NCI-H1105 (cell line): ENCODE data around the gene ALDOC.
A peak's percentile ranks its signal among the peaks of the same experiment; 100 is the strongest.
"Not testable (repeated sequence)": the region's sequence is repeated elsewhere in the genome, so short reads cannot be mapped to it uniquely, and the experiment has no call there.

ENCODE experiments used
- DNase-seq: peaks from one replicate; lab custom pipeline; 2025; lab: John Stamatoyannopoulos, UW

The ALDOC gene

GRCh38 chr17:28576758-28577465 lies at the start of gene ALDOC:
ALDOC (minus strand) TSS chr17:28576895; CDS start chr17:28575532, 1,363 bp downstream.
- DNase-seq, result peak; percentile 92

- DNase-seq, result no peak
These were observed 47.5 kb upstream of the ALDOC start for GRCh38 chr17:28624148-28624547.

GRCh38 chr17:28623696-28624095 lies 47.0 kb upstream of the ALDOC start:
- DNase-seq, result no peak

GRCh38 chr17:28622186-28622585 lies 45.5 kb upstream of the ALDOC start:
- no peak for DNase-seq

DNA sequence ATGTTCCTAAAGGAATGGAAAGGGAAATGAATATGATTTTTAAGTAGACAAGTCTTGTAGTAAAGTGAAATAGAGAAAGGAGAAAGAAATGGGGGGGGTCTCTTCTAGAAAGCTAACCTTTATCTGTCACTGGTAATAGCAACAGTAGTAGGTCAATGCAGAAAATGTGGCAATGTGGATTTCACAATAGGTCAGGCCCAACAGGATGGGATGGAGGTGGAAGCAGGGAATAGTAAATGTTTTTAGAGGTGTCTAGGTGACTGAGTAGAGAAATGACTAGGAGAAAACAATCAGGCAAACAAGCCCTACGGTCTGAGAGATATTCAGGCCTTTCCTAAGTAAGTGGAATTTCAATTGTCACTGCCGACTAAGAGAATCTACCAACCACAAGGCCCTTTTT lies 43.3 kb upstream of the ALDOC start:
- no peak for DNase-seq

DNA sequence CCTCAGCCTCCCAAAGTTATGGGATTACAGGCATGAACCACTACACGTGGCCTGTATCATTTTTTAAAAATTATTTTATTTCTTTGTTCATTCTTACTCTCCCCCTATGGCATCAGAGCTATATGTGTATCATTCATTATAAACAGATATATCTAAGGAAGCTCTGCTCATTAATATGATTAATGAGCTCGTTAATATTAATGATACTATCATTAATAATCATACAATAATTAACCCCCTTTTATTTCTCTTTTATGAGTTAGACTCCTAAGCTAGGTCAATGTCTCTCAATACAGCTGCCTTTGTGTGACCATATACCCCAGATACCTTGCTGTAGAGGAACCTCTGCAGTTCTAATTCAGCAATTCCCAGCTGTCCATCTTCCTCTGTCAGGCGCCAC lies 41.8 kb upstream of the ALDOC start:
- no peak for DNase-seq

DNA sequence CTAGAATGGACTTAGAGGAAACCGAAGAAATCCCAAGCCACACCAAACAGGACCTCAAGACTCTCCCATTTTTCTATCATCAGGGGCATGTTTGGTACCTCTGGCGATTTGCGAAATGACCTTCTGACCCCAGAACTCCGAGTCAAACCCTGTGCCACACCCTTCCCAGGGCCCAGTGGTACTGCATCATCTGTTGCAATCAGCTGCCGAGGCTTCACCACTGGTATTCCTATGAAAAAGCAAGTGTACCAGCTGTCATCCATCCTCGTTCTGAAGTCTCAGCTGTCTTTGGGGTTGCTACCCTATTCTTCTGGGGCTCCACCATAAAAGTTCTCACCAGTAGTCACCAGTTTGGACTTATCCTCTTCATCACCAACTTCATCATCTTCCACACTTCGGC lies 39.6 kb upstream of the ALDOC start:
- no peak for DNase-seq

GRCh38 chr17:28615260-28615940 lies 38.7 kb upstream of the ALDOC start:
- no peak for DNase-seq

DNA sequence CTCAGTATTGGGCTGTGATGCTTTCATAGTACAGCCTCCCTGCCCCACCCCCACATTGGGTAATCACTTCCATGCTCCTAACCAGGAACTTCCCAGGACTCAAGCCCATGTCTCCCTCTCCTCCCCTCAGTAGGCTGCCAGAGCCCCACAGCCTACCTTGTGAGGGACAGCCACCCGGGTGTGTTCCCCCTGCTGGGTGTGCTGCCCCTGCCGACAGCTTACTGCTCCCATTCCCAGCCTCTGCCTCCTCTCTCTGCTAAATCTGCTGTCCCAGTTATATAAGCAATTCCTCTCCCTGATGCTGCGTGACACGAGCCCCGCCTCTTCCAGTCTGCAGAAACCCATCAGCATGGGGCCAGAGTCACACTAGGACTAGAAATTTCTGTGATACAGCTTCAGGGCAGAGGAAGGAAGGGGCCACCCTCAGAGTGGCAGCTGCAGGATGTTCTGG lies 37.3 kb upstream of the ALDOC start, which contains the start of gene RSKR:
Gene RSKR (minus strand): TSS at position 255 of the 451 bp plus-strand sequence. CDS start 24 bp downstream, at position 231.
- DNase-seq, result no peak

DNA sequence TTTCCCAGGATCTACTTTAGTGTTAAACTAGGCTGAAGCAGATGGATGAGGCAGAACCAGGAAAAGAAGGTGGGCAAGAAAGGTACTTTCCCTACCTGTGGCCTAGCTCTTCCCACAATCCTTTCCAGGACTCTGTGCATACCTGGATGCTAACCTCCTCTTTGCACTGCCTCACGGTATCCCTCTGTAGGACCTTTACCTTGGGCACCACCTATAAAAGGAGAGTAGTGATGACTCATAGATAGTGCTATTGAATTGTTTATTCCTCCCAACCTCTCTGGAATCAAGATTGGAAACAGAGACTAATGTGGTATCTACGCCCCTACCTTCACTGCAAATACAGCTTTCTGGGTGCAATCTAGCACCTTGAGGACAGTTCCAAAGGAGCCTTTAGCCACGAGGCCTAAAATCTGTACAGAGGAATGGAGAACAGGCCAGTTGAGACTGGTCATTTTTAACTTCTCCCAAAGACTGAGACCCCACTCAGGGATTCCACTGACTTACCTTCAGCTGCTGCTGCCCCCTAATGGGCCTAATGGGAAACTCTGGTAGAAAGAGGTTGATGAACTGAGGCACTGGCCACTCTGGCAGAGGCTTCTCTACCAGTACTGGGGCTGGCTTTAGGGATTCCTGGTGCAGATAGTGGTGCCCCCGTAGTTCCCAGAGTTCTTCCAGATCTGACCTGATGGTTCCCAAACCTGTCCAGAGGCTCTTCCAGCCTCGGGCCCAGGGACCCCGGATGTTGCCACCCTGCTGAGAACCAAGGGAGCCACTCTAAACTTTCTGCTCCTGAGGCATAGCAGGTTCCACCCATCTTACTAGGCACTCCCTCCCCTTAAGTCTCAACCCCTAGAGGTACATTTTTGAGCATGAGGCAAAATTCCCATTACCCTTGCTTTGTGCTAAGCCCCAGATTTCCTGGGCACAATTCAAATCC lies 36.5 kb upstream of the ALDOC start:
- peak; percentile 11 for DNase-seq

- no peak for DNase-seq
These were observed 35.8 kb upstream of the ALDOC start for GRCh38 chr17:28612531-28612930.

GRCh38 chr17:28610376-28610775 lies 33.7 kb upstream of the ALDOC start:
- DNase-seq, result no peak

GRCh38 chr17:28604031-28604430 lies 27.3 kb upstream of the ALDOC start:
- DNase-seq, result not testable (repeated sequence)

- peak; percentile 30 for DNase-seq
These were observed 22.9 kb upstream of the ALDOC start for GRCh38 chr17:28599311-28600184.

DNA sequence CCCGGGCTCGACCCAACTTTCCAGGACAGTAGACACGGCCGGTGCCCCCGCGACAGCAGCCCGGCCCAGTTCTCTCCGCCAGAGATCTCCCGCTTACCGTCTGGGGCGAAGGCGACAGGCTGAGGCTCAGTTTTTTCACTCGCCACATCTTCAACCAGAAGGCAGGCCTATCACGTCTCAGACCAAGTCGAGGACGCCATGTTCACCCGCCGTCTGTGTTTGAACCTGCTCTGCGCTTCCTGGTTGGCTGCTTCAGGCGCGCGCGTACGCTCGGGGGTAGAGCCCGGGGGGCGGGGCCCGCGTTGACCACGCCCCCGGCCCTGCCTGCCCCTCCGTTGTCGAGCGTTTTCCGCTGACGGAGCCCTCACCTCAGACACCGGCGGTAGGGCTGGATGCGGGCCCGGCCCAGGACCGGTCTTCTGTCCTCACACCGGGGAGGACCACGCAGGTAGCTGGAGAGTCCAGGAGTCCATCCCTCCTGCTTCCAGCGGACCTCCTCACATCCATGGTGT lies 22.2 kb upstream of the ALDOC start, which contains the start of gene SPAG5:
Gene SPAG5 (minus strand): TSS at position 227 of the 512 bp plus-strand sequence. CDS start 79 bp downstream, at position 148.
- peak; percentile 90 for DNase-seq

GRCh38 chr17:28598389-28598788 lies 21.7 kb upstream of the ALDOC start:
- DNase-seq, result peak; percentile 43

DNA sequence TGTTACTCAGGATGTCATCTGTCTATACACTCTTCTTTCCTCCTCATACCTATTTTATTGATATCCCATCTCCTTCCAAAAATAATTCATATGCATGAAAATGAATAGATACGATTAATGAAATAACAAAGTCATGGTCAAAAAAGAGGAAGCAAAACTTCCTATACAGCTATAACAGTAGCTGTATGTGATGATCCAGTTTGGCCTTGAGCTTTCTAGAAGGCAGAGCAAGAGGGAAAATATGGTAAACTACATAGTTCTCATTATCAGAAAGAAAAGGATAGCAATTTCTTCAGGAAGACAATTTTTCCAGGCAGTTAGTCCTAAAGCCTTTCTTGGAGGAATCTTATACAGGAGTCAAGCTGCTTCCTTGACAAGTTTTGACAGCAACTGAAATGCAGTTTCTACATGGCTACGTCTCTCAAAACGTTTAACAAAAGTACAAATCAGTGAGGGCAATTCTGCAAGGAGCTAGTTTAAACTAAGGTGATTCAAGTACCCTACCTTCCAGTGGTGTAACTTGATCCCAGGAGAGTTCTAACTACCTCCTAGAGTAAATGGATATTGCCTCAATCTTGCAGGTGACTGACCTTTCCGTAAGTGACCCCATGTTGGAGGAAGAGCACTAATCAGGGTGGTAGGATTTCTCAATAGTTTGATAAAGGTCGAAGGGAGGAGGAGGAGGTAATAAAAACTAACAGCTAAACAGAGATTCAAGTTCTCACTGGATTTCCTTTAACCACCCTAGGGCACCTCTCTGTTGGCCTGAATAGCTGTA lies 21.1 kb upstream of the ALDOC start:
- DNase-seq, result peak; percentile 3

GRCh38 chr17:28592260-28592659 lies 15.6 kb upstream of the ALDOC start:
- no peak for DNase-seq

- DNase-seq, result no peak
These were observed 9.2 kb upstream of the ALDOC start for GRCh38 chr17:28585851-28586250.

DNA sequence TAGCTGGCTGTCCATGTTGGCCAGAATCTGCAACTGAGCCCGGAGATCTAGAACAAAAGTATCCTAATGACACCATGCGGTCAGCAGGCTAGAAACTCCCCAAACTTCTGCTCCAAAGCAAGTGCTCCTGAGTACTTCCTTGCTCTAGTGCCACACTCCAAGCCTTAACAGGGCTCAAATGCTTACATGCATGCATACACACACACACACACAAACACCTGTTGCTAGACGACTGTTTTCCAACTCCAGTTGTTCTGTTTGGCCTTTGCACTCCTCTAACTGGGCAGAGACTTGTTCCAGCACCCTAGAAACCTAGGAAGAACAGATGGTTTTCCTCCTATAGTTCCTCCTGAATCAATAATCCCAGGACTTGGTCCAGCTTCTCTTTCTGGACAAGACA lies 7.7 kb upstream of the ALDOC start:
- DNase-seq, result no peak
